Calu3 (cell line): ENCODE results near the gene AMN. TPM values are rescaled to one million over a fixed set of nuclear protein-coding genes. Genes with fewer than 3 reads are reported as not detected.

ENCODE experiments used
- BruUV-seq: library from RNA; stranded (reverse); fragments of 400-500 nt; replicated peaks from 2 replicates; lab custom pipeline; 2021; lab: Mats Ljungman, UMichigan
- CTCF ChIA-PET: fragments of 300-600 bp; sonication (Branson Sonifier 250); formaldehyde crosslinking; loops from one replicate; lab custom pipeline; 2022; ENCODE audit warnings: antibody characterized with exemption; lab: Charles Lee
- DNase-seq: peaks from one replicate; pipeline ENCODE4 v3.0.0; 2022
- H3K27ac Mint-ChIP-seq: one replicate; pipeline ENCODE4 v1.8.0; 2022; ENCODE audit warnings: mixed read lengths; ENCODE audit not compliant: unreplicated experiment
- H3K27me3 Mint-ChIP-seq: one replicate; pipeline ENCODE4 v1.8.0; 2022; ENCODE audit warnings: mixed read lengths; ENCODE audit not compliant: unreplicated experiment
- H3K36me3 Mint-ChIP-seq: one replicate; pipeline ENCODE4 v1.8.0; 2022; ENCODE audit warnings: mild to moderate bottlenecking, moderate library complexity, mixed read lengths; ENCODE audit not compliant: insufficient read depth, unreplicated experiment
- H3K4me1 Mint-ChIP-seq: one replicate; pipeline ENCODE4 v1.8.0; 2022; ENCODE audit warnings: mild to moderate bottlenecking, low read depth, mixed read lengths; ENCODE audit not compliant: unreplicated experiment
- H3K4me3 Mint-ChIP-seq: one replicate; pipeline ENCODE4 v1.8.0; 2022; ENCODE audit warnings: mild to moderate bottlenecking, low read depth, moderate library complexity, mixed read lengths; ENCODE audit not compliant: unreplicated experiment
- H3K9me3 Mint-ChIP-seq: one replicate; pipeline ENCODE4 v1.8.0; 2022; ENCODE audit warnings: low read depth, mixed read lengths; ENCODE audit not compliant: unreplicated experiment
- intact Hi-C: fragments of 100-400 bp; cut with micrococcal nuclease; formaldehyde crosslinking; loops from one replicate; pipeline ENCODE4 v1.10.0; 2022; ENCODE audit not compliant: unreplicated experiment
- total RNA-seq: library from RNA; stranded (reverse); gene quantifications from 2 replicates; pipeline ENCODE4 v1.2.3, GENCODE V29; 2022
- TF ChIP-seq, protein P1 (sequence below): fragments of 200-600 bp; IDR thresholded peaks from one replicate; pipeline ENCODE4 v1.8.0; 2022; ENCODE audit warnings: antibody characterized with exemption; ENCODE audit not compliant: unreplicated experiment

AMN gene
- total RNA-seq, 1 experiment from 2014 or later = 13.7 TPM

DNA sequence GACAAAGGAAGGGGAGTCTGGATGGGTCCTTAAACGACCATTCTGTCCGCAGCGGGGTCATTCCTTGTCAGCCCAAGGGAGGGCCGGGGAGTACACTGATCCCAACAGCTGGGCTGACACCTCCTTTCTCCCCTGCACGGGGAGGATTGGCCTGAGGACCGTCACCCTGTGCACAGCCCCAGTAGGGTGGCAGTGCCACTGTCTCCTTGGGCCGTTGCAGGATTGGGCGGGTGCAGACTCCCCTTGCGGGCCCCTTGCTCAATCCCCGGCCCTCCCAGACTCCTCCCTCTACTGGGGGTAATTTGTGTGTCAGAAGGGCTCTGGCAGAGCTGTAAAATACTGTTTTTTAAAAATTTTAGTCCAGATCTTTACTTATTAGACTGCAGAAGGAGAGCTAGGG, 12.6 kb upstream of the AMN start:
- CTCF ChIA-PET = no interaction called here
- Mint-ChIP-seq H3K4me3 (no peak overlapping the region), H3K4me1 (no peaks in the 10 kb centered on the region), H3K9me3 (no peaks in the 10 kb centered on the region), H3K36me3 (peaks cover 16% of the 10 kb centered on the region), H3K27me3 (no peaks in the 10 kb centered on the region), H3K27ac (no peak overlapping the region)
- no peak for DNase-seq
- TF ChIP-seq, protein P1, sequence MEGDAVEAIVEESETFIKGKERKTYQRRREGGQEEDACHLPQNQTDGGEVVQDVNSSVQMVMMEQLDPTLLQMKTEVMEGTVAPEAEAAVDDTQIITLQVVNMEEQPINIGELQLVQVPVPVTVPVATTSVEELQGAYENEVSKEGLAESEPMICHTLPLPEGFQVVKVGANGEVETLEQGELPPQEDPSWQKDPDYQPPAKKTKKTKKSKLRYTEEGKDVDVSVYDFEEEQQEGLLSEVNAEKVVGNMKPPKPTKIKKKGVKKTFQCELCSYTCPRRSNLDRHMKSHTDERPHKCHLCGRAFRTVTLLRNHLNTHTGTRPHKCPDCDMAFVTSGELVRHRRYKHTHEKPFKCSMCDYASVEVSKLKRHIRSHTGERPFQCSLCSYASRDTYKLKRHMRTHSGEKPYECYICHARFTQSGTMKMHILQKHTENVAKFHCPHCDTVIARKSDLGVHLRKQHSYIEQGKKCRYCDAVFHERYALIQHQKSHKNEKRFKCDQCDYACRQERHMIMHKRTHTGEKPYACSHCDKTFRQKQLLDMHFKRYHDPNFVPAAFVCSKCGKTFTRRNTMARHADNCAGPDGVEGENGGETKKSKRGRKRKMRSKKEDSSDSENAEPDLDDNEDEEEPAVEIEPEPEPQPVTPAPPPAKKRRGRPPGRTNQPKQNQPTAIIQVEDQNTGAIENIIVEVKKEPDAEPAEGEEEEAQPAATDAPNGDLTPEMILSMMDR = no peak
- BruUV-seq = no TSS peak
- intact Hi-C loops = no loop called here

DNA sequence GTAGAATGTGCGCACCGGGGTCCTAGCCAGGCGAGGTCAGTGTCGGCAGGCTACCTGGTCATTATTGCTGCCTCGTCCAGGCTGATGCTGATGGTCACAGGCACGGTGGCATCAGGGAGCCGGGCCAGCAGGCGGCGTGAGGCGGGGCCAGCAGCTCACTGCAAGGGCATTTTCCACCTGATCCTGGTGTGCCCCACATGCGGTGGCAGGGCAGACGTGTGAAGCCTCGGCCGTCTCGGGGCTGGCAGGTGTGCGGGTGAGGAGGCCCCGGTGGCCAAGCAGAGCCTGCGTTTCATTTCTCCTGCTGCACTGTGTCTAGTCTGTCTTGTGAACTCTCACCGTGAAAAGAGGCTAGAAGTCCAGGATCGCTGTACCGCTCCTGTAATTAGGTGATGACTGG, 12.0 kb upstream of the AMN start:
- no peak for DNase-seq
- no peak overlapping the region for H3K4me3 Mint-ChIP-seq
- TF ChIP-seq, protein P1 = no peak
- H3K36me3 Mint-ChIP-seq = peaks cover 16% of the 10 kb centered on the region
- H3K27me3 Mint-ChIP-seq = no peaks in the 10 kb centered on the region
- BruUV-seq = no TSS peak
- CTCF ChIA-PET = no interaction called here
- H3K27ac Mint-ChIP-seq = no peak overlapping the region
- intact Hi-C loops = no loop called here
- H3K9me3 Mint-ChIP-seq = no peaks in the 10 kb centered on the region
- no peaks in the 10 kb centered on the region for H3K4me1 Mint-ChIP-seq

DNA sequence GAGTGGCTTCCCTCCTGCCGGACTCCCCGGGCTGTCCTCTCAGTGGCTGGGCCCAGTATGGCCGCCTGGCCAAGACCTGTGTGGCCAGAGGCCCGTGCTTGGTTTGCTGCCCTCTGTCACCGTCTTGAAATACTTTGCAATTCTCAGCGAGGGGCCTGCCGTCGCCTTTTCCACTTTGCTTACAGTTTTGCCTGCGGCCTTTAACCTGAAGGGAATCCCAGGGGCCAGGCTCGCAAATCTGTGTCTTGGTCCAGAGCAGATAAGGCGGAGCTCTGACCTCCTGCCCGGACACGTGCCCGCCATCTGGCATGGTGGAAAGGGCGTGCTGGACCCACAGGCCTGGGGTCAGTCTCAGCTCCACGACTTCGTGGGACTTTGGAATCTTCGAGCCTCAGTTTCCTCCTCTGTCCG, 10.9 kb upstream of the AMN start:
- Mint-ChIP-seq H3K27ac (no peak overlapping the region), H3K9me3 (no peaks in the 10 kb centered on the region), H3K36me3 (peaks cover 16% of the 10 kb centered on the region), H3K27me3 (no peaks in the 10 kb centered on the region), H3K4me1 (no peaks in the 10 kb centered on the region), H3K4me3 (no peak overlapping the region)
- BruUV-seq = no TSS peak
- CTCF ChIA-PET = no interaction called here
- intact Hi-C loops = no loop called here
- DNase-seq = no peak
- TF ChIP-seq, protein P1 = no peak

DNA sequence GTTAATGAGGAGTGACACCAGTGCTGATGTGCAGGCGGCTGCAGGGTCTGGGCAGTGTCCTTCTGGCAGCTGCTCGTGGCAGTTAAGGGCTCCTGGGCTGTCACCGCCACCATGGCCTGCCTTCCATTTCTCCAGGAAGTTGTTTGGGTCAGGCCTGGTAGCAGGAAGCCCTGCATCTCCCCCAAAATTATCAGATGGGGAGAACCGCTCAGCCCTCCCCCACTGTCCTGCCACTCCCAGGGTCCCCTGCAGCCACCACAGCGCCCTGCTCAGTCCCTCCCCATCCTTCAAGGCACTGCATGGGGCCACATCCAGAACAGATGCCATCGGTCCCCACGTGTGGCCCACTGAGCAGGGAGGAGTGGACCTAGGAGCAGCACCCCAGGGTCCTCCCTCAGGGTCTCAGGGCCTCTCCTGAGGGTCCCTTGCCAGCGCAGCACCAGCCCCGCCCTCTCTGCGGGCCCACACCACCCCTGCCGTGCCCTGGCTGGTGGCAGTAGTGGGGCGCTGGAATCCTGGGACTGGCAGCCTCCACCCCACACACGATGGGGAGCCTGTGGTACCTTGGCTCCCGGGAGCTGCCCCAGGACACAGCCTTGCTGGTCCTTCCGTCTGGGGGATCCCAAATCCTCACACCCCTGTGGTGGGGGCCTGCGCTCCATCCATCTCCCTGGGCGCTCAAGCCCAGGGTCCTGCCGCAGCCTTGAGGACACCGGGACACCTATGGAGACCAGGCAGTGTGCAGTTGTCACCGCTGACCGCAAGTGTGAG, 10.3 kb upstream of the AMN start:
- intact Hi-C loops = no loop called here
- Mint-ChIP-seq H3K9me3 (no peaks in the 10 kb centered on the region), H3K27ac (no peak overlapping the region), H3K27me3 (no peaks in the 10 kb centered on the region), H3K36me3 (peaks cover 16% of the 10 kb centered on the region), H3K4me3 (no peak overlapping the region), H3K4me1 (no peaks in the 10 kb centered on the region)
- no peak for DNase-seq
- TF ChIP-seq, protein P1 = no peak
- no TSS peak for BruUV-seq
- CTCF ChIA-PET = no interaction called here
